ENCODE results near the gene DDC.

DNA sequence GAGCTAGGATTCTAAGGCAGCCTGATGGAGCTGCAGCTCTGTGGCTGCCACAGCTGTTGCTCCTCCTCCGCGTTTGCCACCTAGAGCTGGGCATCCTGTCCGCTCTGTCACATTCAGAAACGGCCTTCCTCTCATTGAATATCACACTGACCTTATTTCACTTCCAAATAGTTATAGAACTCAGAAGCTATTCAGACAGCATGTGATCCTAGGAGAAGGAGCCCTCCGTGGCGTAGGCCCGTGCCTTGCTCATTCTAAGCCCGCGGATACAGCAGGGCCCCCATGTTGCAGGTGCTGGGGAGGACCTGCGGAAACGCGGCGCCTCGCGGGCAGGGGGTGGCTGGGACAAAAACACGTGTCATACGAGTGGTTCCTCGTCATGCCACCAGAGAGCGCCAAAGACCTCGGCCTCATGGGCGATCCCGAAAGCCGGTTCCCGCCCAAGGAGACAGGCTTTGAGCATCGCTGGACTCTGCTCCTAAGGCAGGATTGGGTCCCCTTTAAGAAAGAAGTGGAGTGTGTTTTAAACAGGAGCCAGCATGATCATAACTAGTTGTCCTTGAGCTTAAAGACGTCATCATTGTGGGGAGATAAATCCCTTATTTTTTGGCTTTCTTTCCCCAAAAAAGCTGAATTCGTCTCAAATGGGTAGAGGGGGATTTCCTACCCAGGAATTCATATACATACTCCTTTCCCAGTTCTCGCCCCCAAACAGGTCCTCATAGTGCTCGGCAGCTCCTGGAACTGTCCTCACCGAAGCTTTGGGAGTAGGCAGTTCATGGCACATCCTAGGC, 97.2 kb downstream of the DDC start:
- TF ChIP-seq POLR2A (IDR thresholded peaks at IDR 0.05): no peak
- TF ChIP-seq, protein P1, sequence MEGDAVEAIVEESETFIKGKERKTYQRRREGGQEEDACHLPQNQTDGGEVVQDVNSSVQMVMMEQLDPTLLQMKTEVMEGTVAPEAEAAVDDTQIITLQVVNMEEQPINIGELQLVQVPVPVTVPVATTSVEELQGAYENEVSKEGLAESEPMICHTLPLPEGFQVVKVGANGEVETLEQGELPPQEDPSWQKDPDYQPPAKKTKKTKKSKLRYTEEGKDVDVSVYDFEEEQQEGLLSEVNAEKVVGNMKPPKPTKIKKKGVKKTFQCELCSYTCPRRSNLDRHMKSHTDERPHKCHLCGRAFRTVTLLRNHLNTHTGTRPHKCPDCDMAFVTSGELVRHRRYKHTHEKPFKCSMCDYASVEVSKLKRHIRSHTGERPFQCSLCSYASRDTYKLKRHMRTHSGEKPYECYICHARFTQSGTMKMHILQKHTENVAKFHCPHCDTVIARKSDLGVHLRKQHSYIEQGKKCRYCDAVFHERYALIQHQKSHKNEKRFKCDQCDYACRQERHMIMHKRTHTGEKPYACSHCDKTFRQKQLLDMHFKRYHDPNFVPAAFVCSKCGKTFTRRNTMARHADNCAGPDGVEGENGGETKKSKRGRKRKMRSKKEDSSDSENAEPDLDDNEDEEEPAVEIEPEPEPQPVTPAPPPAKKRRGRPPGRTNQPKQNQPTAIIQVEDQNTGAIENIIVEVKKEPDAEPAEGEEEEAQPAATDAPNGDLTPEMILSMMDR (IDR thresholded peaks at IDR 0.05): peak; percentile 58 to 95 (median 92)
